GM23248 (cell line): ENCODE results near the gene KLK7. TPM values are rescaled to one million over a fixed set of nuclear protein-coding genes. Genes with fewer than 3 reads are reported as not detected.

ENCODE experiments used
- DNase-seq: peaks from one replicate; pipeline ENCODE4 v3.0.0-alpha.2; 2015
- H2AFZ ChIP-seq: fragments of 200-600 bp; sonication (generic); 2 replicates; pipeline ENCODE4 v1.6.1; 2016; ENCODE audit warnings: antibody characterized with exemption
- H3F3A ChIP-seq: fragments of 200-600 bp; sonication (generic); 2 replicates; pipeline ENCODE4 v1.6.1; 2016; ENCODE audit warnings: mild to moderate bottlenecking, antibody characterized with exemption, mixed run types; ENCODE audit not compliant: insufficient read depth
- H3K27ac ChIP-seq: fragments of 200-600 bp; sonication (generic); 2 replicates; pipeline ENCODE4 v1.5.1; 2016; ENCODE audit warnings: mild to moderate bottlenecking
- H3K27me3 ChIP-seq: fragments of 200-600 bp; sonication (generic); replicated peaks from 2 replicates; pipeline ENCODE4 v1.6.1; 2016; ENCODE audit warnings: mild to moderate bottlenecking; ENCODE audit not compliant: insufficient read depth
- H3K36me3 ChIP-seq: fragments of 200-600 bp; sonication (generic); 2 replicates; pipeline ENCODE4 v1.6.1; 2016; ENCODE audit warnings: low read depth, mild to moderate bottlenecking
- H3K4me1 ChIP-seq: fragments of 200-600 bp; sonication (generic); 2 replicates; pipeline ENCODE4 v1.6.1; 2016; ENCODE audit warnings: mild to moderate bottlenecking; ENCODE audit not compliant: insufficient read depth
- H3K4me2 ChIP-seq: fragments of 200-600 bp; sonication (generic); one replicate; pipeline ENCODE4 v1.6.1; 2016; ENCODE audit warnings: mild to moderate bottlenecking; ENCODE audit not compliant: unreplicated experiment
- H3K4me3 ChIP-seq: fragments of 200-600 bp; sonication (generic); 2 replicates; pipeline ENCODE4 v1.5.1; 2016; ENCODE audit warnings: mild to moderate bottlenecking
- H3K79me2 ChIP-seq: fragments of 200-600 bp; sonication (generic); 2 replicates; pipeline ENCODE4 v1.6.1; 2016; ENCODE audit warnings: mild to moderate bottlenecking; ENCODE audit not compliant: insufficient read depth
- H3K9ac ChIP-seq: fragments of 200-600 bp; sonication (generic); 2 replicates; pipeline ENCODE4 v1.6.1; 2016; ENCODE audit warnings: mild to moderate bottlenecking
- H3K9me2 ChIP-seq: fragments of 200-600 bp; sonication (generic); 2 replicates; pipeline ENCODE4 v1.6.1; 2016; ENCODE audit warnings: mixed run types, mild to moderate bottlenecking, moderate library complexity; ENCODE audit not compliant: insufficient read depth
- H3K9me3 ChIP-seq: fragments of 200-600 bp; sonication (generic); one replicate; pipeline ENCODE4 v1.6.1; 2017; ENCODE audit warnings: low read depth
- H4K20me1 ChIP-seq: fragments of 200-600 bp; sonication (generic); 2 replicates; pipeline ENCODE4 v1.6.0; 2016; ENCODE audit not compliant: insufficient read depth
- EZH2 ChIP-seq: fragments of 200-600 bp; sonication (generic); IDR thresholded peaks from 2 replicates; pipeline ENCODE4 v1.6.1; 2018; ENCODE audit warnings: antibody characterized with exemption, mild to moderate bottlenecking; ENCODE audit not compliant: insufficient read depth, poor library complexity, severe bottlenecking
- EZH2phosphoT487 ChIP-seq: fragments of 200-600 bp; sonication (generic); IDR thresholded peaks from 2 replicates; pipeline ENCODE4 v1.6.1; 2018; ENCODE audit warnings: antibody characterized with exemption, moderate library complexity, mild to moderate bottlenecking, low read depth; ENCODE audit not compliant: insufficient read depth
- WGBS, 2 experiments: methylation state at CpG; one replicate each; pipeline ENCODE4 v1.1.6; 2015 to 2017; ENCODE audit warnings: low lambda C conversion rate in 2 of 2, low coverage in 1 of 2; ENCODE audit errors: missing lambda C conversion rate in 2 of 2; 5-methylcytosine and 5-hydroxymethylcytosine counted together
- in situ Hi-C: fragments of 300-500 bp; cut with MboI; formaldehyde crosslinking; loops from 2 replicates; pipeline ENCODE4 v1.15.0; 2020
- polyA plus RNA-seq: library from polyadenylated mRNA; unstranded; fragments of >200 nt; fragmentation: Nextera tagmentation; extraction: Ambion mirVana; gene quantifications from 2 replicates; pipeline ENCODE4 v1.2.1, GENCODE V29; 2016
- total RNA-seq: library from RNA; depleted of rRNA; stranded (reverse); fragments of >200 nt; shearing (Covaris generic); gene quantifications from 2 replicates; pipeline ENCODE4 v1.2.3, GENCODE V29; 2014

KLK7 gene
- total and polyA plus RNA-seq, 2 experiments from 2014 or later: not detected

GRCh38 chr19:51000981-51001380 lies 17.3 kb upstream of the KLK7 start:
- no peaks in the 10 kb centered on the region for H3F3A ChIP-seq
- no peak for DNase-seq
- no peak overlapping the region for H3K9ac ChIP-seq
- no peaks in the 10 kb centered on the region for H3K4me1 ChIP-seq
- H3K9me3 ChIP-seq: no peaks in the 10 kb centered on the region
- H3K4me2 ChIP-seq: no peak overlapping the region
- TF ChIP-seq EZH2 (no peak), EZH2phosphoT487 (no peak)
- 33% methylated on average over 14 to 16 of the region's 16 CpGs for WGBS, 2 experiments
- no peak overlapping the region for H3K27ac ChIP-seq
- H3K79me2 ChIP-seq: no peaks in the 10 kb centered on the region
- H3K9me2 ChIP-seq: no peaks in the 10 kb centered on the region
- H3K4me3 ChIP-seq: no peak overlapping the region
- H2AFZ ChIP-seq: no peak overlapping the region
- H4K20me1 ChIP-seq: no peaks in the 10 kb centered on the region
- no peaks in the 10 kb centered on the region for H3K36me3 ChIP-seq
- no peaks in the 10 kb centered on the region for H3K27me3 ChIP-seq
- in situ Hi-C loops: no loop called here

- Histone ChIP-seq H3K27ac (no peak overlapping the region), H3K4me3 (no peak overlapping the region), H3K9me3 (no peaks in the 10 kb centered on the region), H3K27me3 (no peaks in the 10 kb centered on the region), H3K9me2 (no peaks in the 10 kb centered on the region), H3K79me2 (no peaks in the 10 kb centered on the region), H3K4me1 (no peaks in the 10 kb centered on the region), H4K20me1 (no peaks in the 10 kb centered on the region), H2AFZ (no peak overlapping the region), H3K36me3 (no peaks in the 10 kb centered on the region), H3F3A (no peaks in the 10 kb centered on the region), H3K9ac (no peak overlapping the region), H3K4me2 (no peak overlapping the region)
- in situ Hi-C loops: no loop called here
- no peak for TF ChIP-seq EZH2
- TF ChIP-seq EZH2phosphoT487: no peak
- no peak for DNase-seq
- WGBS, 2 experiments: 71 to 84% methylated on average over 8 to 10 of the region's 10 CpGs
These were observed 16.7 kb upstream of the KLK7 start for GRCh38 chr19:51000426-51000825.

- H3K9me3 ChIP-seq: no peaks in the 10 kb centered on the region
- no peak for DNase-seq
- no peaks in the 10 kb centered on the region for H4K20me1 ChIP-seq
- no peak overlapping the region for H3K9ac ChIP-seq
- in situ Hi-C loops: no loop called here
- no peaks in the 10 kb centered on the region for H3F3A ChIP-seq
- no peaks in the 10 kb centered on the region for H3K4me1 ChIP-seq
- H3K79me2 ChIP-seq: no peaks in the 10 kb centered on the region
- WGBS, 2 experiments: 44 to 49% methylated on average over 4 of the region's 4 CpGs
- H3K4me2 ChIP-seq: no peak overlapping the region
- TF ChIP-seq EZH2 (no peak), EZH2phosphoT487 (no peak)
- H3K9me2 ChIP-seq: no peaks in the 10 kb centered on the region
- H3K4me3 ChIP-seq: no peak overlapping the region
- no peak overlapping the region for H3K27ac ChIP-seq
- H2AFZ ChIP-seq: no peak overlapping the region
- H3K36me3 ChIP-seq: no peaks in the 10 kb centered on the region
- no peaks in the 10 kb centered on the region for H3K27me3 ChIP-seq
These were observed 15.0 kb upstream of the KLK7 start for GRCh38 chr19:50998686-50999085.

GRCh38 chr19:50998061-50998460 lies 14.3 kb upstream of the KLK7 start:
- no peak overlapping the region for H3K9ac ChIP-seq
- DNase-seq: no peak
- no peaks in the 10 kb centered on the region for H3K27me3 ChIP-seq
- no peaks in the 10 kb centered on the region for H3K36me3 ChIP-seq
- in situ Hi-C loops: no loop called here
- H3K27ac ChIP-seq: no peak overlapping the region
- H3K79me2 ChIP-seq: no peaks in the 10 kb centered on the region
- no peaks in the 10 kb centered on the region for H3K9me2 ChIP-seq
- no peaks in the 10 kb centered on the region for H4K20me1 ChIP-seq
- H3F3A ChIP-seq: no peaks in the 10 kb centered on the region
- no peak overlapping the region for H3K4me2 ChIP-seq
- H3K9me3 ChIP-seq: no peaks in the 10 kb centered on the region
- no peaks in the 10 kb centered on the region for H3K4me1 ChIP-seq
- TF ChIP-seq EZH2phosphoT487 (no peak), EZH2 (no peak)
- WGBS, 2 experiments: 21 to 23% methylated on average over 5 of the region's 5 CpGs
- H2AFZ ChIP-seq: no peak overlapping the region
- no peak overlapping the region for H3K4me3 ChIP-seq

GRCh38 chr19:50994129-50994528 lies 10.4 kb upstream of the KLK7 start:
- Histone ChIP-seq H3K4me2 (no peak overlapping the region), H3K4me1 (no peaks in the 10 kb centered on the region), H4K20me1 (no peaks in the 10 kb centered on the region), H3K27me3 (no peaks in the 10 kb centered on the region), H2AFZ (no peak overlapping the region), H3F3A (no peaks in the 10 kb centered on the region), H3K9me3 (no peaks in the 10 kb centered on the region), H3K36me3 (no peaks in the 10 kb centered on the region), H3K9ac (no peak overlapping the region), H3K9me2 (no peaks in the 10 kb centered on the region), H3K27ac (no peak overlapping the region), H3K79me2 (no peaks in the 10 kb centered on the region), H3K4me3 (no peak overlapping the region)
- no peak for TF ChIP-seq EZH2phosphoT487
- TF ChIP-seq EZH2: no peak
- in situ Hi-C loops: no loop called here
- no peak for DNase-seq
- WGBS, 2 experiments: 9 to 17% methylated on average over 2 of the region's 2 CpGs
